Hepatocyte (in vitro differentiated cells): Measurements from ENCODE around the gene MIS18BP1.

Experiments
- CTCF ChIP-seq: fragments of 200-600 bp; sonication (generic); IDR thresholded peaks from 2 replicates; pipeline ENCODE4 v1.5.1; 2016; ENCODE audit warnings: antibody characterized with exemption, mild to moderate bottlenecking; ENCODE audit not compliant: poor library complexity
- EZH2 ChIP-seq: fragments of 200-600 bp; sonication (generic); IDR thresholded peaks from 2 replicates; pipeline ENCODE4 v1.6.1; 2016; ENCODE audit warnings: antibody characterized with exemption, mild to moderate bottlenecking, borderline replicate concordance

GRCh38 chr14:45246691-45247090 lies 6.3 kb downstream of the MIS18BP1 start:
- TF ChIP-seq CTCF (no peak), EZH2 (no peak)
